ENCODE measurements around the gene HDAC4.

The HDAC4 gene

DNA sequence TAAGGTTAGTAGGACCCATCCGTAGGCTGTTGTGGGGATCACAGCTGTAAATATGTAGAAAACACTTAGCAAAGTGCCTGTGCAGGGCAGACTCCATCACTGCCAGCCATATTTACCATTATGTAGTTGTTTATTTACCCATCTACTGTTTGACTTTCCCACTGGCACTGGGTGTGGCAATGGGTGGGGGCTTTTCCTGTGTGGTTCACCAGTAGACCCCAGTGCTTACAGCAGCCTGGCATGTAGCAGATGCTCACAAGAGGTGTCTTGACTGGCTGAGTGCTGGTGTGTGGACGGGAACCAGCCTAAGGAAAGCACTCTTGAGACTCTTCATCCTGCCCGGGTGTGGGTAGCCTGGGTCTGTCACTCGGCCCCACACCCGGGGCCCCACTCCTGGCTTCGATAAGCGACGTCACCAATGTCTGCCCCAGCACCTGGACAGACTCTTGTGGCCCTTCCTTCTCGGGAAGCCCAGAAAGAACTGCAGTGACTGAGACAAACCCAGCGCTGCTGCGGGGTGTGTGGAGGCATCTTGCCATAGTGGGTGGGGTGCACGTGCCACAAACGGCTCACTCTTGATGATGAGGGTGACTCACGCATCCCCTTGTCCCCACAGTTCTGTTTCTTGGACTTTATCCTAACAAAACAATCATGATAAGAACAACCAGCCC is 78.3 kb downstream of the HDAC4 start:
- DNase-seq = peak; percentile 92

GRCh38 chr2:239321596-239322415 is 79.0 kb downstream of the HDAC4 start:
- peak; percentile 87 for DNase-seq

- DNase-seq = peak; percentile 66
Measured at GRCh38 chr2:239318790-239319661, 81.8 kb downstream of the HDAC4 start.

DNA sequence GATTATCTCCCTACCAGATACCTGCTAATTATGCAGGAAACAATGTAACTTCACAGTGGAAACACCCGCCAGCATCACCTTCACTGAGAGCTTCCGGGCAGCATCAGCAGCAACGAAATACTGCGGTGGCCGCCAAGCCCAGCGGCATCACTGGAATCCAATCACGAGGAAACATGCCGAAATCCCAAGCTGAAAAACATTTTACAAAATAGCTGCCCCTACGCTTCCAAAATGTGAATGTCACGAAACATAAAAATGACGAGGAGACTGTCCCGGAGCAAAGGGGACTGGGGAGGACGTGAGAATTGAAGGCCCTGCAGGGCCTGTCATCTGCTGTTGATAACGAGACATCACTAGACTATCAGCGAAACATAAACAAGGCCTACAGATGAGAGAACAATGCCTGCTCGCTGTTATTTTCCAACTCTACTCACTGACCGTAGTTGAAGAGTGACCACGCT is 82.6 kb downstream of the HDAC4 start:
- no peak for DNase-seq

DNA sequence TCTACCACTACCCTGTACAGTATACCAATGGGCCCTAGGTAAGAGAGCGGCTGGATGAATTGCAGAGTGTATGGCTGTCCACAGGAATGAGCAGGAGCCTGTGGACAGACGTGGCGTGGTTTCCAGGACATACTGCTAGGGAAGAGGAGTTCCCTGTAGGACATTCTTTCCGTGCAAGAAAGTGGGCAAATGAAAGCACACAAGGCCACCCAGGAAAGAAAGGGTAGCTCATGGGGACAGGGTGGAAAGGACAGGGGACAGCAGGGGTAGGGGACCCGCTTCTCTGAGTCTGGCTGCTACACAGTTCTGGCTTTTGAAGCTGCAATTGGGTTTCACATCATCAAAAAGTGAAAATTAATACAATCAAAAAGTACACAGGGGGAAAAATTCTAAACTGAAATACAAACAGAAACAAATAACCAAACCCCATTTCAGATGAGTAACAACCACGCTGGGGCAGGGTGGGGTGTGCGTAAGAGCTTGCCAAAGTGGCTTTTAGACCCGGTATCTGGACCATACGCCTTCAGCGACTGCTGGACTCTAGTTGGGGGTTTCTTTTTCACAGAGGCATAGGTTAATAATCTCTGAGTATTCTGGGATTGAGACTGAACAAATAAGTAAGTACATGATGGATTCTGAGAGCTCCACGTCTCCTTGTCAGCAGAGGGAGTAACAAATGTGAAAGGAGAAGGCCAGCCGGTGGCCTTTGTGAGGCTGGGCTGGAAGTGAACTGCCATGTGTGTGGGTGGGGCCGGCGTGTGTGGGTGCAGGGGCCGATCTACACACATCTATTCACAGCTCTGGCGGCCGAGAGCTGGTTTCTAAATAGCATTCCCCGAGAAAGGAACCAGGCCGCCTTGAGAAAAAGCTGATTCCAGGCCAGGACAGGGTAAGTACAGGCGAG is 84.0 kb downstream of the HDAC4 start:
- peak; percentile 42 for DNase-seq

DNA sequence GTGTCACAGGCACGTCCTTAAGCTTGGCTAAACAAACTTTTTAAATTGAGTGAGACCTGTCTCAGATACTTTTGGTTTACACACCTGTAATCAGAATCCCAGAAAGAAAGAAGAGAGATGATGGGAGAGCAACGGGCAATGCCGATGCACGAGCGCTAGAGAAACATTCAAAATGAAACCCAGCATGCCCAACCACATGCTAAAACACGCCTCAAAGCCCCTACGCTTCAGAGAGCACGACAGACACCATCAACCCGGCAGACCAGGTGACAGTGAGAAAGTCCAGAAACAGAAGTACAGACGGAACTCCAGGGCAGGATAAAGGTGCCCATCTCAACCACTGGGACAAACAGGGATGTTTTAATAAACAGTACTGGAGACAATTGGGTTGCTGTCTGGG is 85.5 kb downstream of the HDAC4 start:
- DNase-seq = no peak

- no peak for DNase-seq
Measured at GRCh38 chr2:239313776-239314175, 87.0 kb downstream of the HDAC4 start.

GRCh38 chr2:239312741-239313667 is 87.8 kb downstream of the HDAC4 start:
- DNase-seq = no peak

- DNase-seq = no peak
Measured at GRCh38 chr2:239312081-239312511, 88.7 kb downstream of the HDAC4 start.

- DNase-seq = no peak
Measured at GRCh38 chr2:239311132-239312040, 89.4 kb downstream of the HDAC4 start.

DNA sequence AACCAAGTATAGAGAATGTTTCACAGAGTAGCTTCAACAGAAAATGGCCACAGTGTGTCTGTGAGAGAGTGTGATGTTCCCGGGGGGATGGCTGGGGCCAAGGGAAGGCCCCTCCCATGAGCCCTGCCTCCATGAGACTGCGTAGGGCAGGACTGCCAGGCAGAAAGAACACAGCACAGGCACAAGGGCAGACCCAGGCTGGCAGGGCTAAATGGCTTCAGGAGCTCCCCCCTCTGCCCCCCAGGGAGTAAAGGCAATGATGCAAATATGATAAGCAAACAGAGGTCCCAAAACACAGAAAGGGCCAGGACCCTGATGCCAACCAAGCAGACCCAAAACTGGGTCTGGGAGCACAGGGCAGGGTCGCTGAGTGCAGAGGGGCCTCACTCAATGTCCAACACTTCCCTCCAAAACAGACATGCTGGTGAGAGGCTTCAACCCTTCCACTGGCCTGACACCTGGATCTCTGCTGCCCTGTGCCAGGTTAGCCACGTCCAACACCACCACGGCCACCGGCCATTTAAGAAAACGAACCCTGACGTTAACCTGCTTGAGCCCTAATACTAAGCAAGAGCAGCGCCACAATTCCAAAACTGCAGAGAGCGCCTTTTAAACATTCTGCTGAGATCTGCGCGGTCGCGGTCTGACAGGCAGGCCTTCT is 90.3 kb downstream of the HDAC4 start:
- DNase-seq = no peak

GRCh38 chr2:239309398-239310245 is 91.2 kb downstream of the HDAC4 start:
- no peak for DNase-seq

DNA sequence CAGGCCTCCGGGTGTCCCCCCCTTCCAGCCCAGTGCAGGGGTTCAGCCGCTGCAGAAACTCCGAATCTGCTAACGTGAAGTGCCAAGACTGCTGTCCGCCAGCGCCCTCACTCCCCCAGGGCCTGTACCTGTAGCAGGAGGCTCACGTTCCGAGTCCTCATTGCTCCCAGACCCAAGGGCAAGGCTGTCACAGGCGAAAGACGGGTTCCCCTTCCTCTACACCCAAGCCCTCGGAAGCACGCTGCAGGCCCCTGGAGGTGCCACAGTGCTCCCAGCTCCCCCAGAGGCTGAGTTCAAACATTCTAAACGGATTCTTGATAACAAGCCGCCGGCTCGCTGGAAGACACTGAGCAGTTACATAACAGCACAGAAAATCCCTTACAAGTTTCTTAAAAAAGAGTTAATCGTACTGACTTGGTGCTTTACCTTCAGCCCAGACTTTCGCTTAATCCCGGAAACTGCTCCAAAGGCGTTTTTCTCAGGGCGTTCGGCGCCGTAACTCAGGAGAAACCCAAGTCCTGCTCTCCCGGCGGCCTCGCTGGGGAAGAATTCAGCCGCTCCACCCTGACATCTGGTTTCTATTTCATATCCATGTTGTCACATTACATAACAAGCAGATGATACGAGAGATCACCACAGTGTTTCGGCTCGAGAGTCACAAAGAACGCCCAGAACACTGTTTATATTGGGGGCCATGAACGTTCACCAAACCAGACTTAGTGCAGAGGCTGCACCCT is 92.0 kb downstream of the HDAC4 start:
- DNase-seq = no peak

DNA sequence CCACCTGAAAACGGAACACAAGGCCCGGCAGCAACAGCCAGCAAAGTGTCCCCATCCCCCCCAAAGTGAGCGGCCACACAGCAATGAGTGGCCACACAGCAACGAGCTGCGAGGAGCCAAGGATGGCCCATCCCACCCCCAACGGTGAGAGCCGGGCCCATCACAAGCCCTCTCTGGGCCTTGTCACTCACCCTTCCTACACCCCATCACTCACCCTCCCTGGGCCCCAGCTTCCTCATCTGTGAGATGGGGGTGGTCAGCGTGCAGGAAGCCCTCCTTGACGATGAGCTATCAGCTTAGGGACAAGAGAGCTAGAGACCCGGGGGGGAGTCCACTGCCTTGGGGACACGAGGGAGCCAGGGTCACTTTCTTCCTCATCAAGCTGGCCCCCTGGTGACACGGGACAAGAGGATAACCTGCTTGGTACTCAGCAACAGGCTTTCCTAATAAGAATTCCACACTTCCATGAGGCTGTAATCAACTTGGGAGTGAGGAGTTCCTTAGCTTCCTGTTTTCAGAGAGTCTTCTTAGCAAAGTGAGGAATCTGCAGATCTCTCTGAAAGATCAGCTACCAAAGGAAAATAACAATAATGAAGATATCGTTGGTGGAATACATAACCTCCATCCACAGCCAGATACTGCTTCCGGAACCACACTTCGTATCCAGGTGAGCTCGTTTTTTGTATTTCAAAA is 92.8 kb downstream of the HDAC4 start:
- no peak for DNase-seq

GRCh38 chr2:239307221-239307569 is 93.6 kb downstream of the HDAC4 start:
- no peak for DNase-seq

DNA sequence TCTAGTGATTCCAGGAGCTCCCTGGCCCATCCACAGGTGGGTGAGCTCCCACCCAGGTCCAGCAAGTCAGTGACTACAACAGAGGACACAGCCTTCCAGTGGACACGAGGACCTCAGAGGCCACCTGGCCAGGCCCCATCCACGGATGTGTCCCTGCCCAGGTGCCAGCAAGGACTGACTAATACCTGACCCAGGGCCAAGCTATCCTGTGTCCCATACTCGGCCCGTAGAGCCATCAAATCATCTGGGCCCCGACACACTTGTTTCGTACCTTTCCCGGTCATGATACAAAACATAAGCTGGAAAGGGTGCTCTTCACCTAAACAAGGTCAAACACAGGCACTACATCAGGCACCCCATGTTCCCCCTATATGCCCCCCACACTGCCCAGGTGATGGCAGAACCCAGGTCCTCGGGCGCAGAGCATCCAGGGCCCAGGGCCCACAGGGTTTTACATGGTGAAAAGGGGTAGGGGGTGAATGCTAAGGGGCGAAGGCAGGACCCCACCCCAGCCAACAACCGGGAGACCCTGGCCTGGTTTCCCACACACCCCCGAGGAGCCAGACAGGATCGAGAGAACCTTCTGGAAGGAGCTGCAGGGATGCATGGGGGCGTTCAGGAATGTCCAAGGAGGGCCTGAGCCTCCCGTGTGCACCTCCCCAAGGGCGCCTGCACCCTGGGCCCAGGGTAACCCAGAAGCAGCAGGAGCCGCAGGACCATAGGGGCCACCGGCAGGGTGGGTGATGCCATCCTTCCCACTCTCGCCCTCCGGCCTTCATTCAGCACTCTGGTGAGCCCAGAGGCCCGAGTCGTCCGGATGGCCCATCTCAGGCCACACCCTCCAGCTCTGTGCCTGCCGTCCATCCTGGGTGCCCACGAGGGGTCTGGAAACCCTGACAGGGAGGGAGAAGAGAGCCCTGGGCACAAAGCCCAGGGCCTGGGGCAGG is 94.3 kb downstream of the HDAC4 start:
- no peak for DNase-seq
